Measurements from ENCODE around the gene B3GALNT2.
"Not testable (repeated sequence)": the region's sequence is repeated elsewhere in the genome, so short reads cannot be mapped to it uniquely, and the experiment has no call there.

B3GALNT2 gene

GRCh38 chr1:235491644-235492043 lies 12.6 kb downstream of the B3GALNT2 start:
- no peak for DNase-seq (ENCODE audit: low read depth, low spot score)
- in situ Hi-C loops (cut with HindIII; ENCODE audit: low sequenced_read_pairs): no loop called here
- no peak overlapping the region for H3K4me3 ChIP-seq (ENCODE audit: low read depth, low read length)
- no peak for TF ChIP-seq CTCF (IDR thresholded peaks at IDR 0.05; ENCODE audit: low read depth, low read length)

GRCh38 chr1:235486321-235486720 lies 17.9 kb downstream of the B3GALNT2 start:
- DNase-seq (ENCODE audit: low read depth, low spot score): peak; percentile 17
- in situ Hi-C loops (cut with HindIII; ENCODE audit: low sequenced_read_pairs): no loop called here
- no peak overlapping the region for H3K4me3 ChIP-seq (ENCODE audit: low read depth, low read length)
- TF ChIP-seq CTCF (IDR thresholded peaks at IDR 0.05; ENCODE audit: low read depth, low read length): no peak

- no peak for DNase-seq (ENCODE audit: low read depth, low spot score)
- in situ Hi-C loops (cut with HindIII; ENCODE audit: low sequenced_read_pairs): no loop called here
- no peak for TF ChIP-seq CTCF (IDR thresholded peaks at IDR 0.05; ENCODE audit: low read depth, low read length)
- no peak overlapping the region for H3K4me3 ChIP-seq (ENCODE audit: low read depth, low read length)
Measured at GRCh38 chr1:235485558-235485957, 18.7 kb downstream of the B3GALNT2 start.

- TF ChIP-seq CTCF (IDR thresholded peaks at IDR 0.05; ENCODE audit: low read depth, low read length): no peak
Measured at GRCh38 chr1:235483090-235483489, 21.2 kb downstream of the B3GALNT2 start.

GRCh38 chr1:235473806-235474205 lies 30.4 kb downstream of the B3GALNT2 start:
- H3K4me3 ChIP-seq (ENCODE audit: low read depth, low read length): no peak overlapping the region
- TF ChIP-seq CTCF (IDR thresholded peaks at IDR 0.05; ENCODE audit: low read depth, low read length): no peak
- DNase-seq (ENCODE audit: low read depth, low spot score): no peak
- in situ Hi-C loops (cut with HindIII; ENCODE audit: low sequenced_read_pairs): no loop called here

More at GRCh38 chr1:235483090-235483489, 21.2 kb downstream of the B3GALNT2 start:
- no peak for DNase-seq (ENCODE audit: low read depth, low spot score)
- in situ Hi-C loops (cut with HindIII; ENCODE audit: low sequenced_read_pairs): no loop called here
- H3K4me3 ChIP-seq (ENCODE audit: low read depth, low read length): no peak overlapping the region

GRCh38 chr1:235470741-235471439 lies 33.4 kb downstream of the B3GALNT2 start:
- no peak for DNase-seq (ENCODE audit: low read depth, low spot score)
- no peak overlapping the region for H3K4me3 ChIP-seq (ENCODE audit: low read depth, low read length)
- in situ Hi-C loops (cut with HindIII; ENCODE audit: low sequenced_read_pairs): no loop called here
- no peak for TF ChIP-seq CTCF (IDR thresholded peaks at IDR 0.05; ENCODE audit: low read depth, low read length)

- H3K4me3 ChIP-seq (ENCODE audit: low read depth, low read length); DNase-seq (ENCODE audit: low read depth, low spot score); in situ Hi-C loops (cut with HindIII; ENCODE audit: low sequenced_read_pairs): not testable (repeated sequence)
Measured at GRCh38 chr1:235469897-235470296, 34.4 kb downstream of the B3GALNT2 start.

All from astrocyte of the spinal cord (primary cell).